HG03432 (cell line): ENCODE results near the gene IQCE.

Experiments
- ATAC-seq: cut with Tn5 transposase; IDR thresholded peaks from one replicate; pipeline ENCODE4 v1.9.1; 2021; ENCODE audit warnings: mild to moderate bottlenecking, moderate library complexity; ENCODE audit not compliant: unreplicated experiment

Gene IQCE, protein sequence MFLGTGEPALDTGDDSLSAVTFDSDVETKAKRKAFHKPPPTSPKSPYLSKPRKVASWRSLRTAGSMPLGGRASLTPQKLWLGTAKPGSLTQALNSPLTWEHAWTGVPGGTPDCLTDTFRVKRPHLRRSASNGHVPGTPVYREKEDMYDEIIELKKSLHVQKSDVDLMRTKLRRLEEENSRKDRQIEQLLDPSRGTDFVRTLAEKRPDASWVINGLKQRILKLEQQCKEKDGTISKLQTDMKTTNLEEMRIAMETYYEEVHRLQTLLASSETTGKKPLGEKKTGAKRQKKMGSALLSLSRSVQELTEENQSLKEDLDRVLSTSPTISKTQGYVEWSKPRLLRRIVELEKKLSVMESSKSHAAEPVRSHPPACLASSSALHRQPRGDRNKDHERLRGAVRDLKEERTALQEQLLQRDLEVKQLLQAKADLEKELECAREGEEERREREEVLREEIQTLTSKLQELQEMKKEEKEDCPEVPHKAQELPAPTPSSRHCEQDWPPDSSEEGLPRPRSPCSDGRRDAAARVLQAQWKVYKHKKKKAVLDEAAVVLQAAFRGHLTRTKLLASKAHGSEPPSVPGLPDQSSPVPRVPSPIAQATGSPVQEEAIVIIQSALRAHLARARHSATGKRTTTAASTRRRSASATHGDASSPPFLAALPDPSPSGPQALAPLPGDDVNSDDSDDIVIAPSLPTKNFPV

GRCh38 chr7:2558629-2559282 lies at the start of gene IQCE:
TSS of gene IQCE (plus strand) at chr7:2558979. CDS start at chr7:2559182, 203 bp downstream.
- ATAC-seq: peak; percentile 56

DNA sequence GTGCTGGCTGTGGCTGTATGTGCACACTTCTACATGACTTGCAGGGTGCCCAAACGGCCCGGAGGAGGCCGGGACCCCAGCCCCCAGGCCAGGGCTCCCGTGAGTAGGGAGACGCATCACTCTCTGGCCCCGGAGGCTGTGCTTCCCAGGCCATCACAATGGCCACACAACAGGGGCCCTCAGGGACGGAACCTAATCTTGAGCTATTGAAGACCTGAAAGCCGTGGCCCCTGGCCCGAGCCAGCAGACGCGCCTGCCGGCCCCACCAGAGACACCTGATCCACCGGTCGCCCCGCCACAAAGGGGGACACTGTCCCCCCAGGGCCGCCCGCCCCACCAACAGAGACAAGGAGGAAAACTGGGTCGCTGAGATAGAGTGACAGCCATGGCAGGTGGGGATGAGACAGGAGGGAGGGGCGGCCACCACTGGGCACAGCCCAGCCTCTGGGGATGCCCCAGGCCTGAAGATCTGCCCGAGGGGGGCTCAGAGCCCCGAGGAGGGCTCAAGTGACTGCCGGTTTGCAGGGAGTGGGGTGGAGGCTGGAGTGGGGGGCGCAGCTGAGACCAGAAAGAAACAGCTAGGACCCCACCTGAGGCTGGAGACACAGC lies 49.4 kb upstream of the IQCE start:
- no peak for ATAC-seq

GRCh38 chr7:2510130-2510776 lies 48.5 kb upstream of the IQCE start:
- ATAC-seq: no peak

GRCh38 chr7:2510909-2511768 lies 47.6 kb upstream of the IQCE start:
- peak; percentile 28 for ATAC-seq

DNA sequence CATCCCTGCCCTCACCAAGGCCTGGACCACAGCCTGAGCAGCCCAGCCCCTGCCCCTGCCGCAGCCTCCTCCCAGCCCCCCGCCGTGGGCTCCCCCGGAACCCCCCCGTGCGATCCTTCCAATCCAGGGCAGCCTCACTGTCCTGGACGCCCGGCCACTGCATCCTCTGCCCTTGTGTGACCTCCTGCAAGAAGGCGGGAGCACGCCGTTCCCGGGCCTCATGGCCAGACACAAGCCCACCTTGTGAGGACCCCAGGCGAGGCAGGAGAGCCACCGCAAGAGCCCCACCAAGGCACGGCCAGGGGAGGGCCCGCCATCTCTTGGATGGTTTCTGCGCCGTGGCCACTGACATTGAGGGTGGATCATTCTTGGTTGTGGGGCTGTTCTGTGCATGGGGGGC lies 47.0 kb upstream of the IQCE start:
- no peak for ATAC-seq

DNA sequence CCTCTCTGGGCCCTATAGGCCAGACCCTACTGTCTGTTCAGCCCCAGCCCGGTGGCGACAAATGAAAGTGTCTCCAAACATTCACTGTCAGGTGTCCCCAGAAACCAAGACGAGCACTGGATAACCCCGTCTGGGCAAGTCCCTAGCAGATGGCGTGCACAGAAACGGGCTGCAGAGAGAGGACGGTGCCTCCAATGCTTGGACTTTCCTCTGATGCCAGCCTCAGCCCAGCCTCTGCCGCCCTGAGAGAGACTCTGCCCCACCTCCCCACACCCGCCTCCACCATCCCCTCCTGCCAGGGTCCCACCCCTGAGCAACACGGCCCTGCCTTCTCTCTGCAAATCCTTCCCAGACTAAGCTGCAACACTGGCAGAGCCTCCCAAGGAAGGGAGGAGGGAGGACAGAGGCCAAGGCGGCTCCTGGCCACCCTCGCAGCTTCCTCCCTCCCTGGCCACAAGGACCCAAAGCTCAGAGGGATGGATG lies 46.6 kb upstream of the IQCE start:
- no peak for ATAC-seq

DNA sequence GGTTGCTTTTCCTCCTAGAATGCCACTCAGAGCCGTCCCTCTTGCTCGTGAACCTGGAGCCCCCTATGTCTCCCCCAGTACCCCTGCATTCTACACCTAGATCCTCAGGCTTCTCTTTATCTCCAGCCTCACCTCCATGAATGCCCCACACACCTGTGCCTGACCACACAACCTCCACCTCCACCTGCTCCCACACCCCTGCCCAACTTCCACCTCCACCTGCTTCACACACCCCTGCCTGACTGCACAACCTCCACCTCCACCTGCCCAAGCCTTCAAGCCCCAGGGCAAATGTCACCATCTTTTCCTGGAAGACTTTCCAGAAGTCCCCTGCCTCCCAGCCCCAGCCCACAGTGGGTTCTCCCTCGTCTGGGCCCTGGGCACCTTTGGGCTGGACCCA lies 46.1 kb upstream of the IQCE start:
- no peak for ATAC-seq

DNA sequence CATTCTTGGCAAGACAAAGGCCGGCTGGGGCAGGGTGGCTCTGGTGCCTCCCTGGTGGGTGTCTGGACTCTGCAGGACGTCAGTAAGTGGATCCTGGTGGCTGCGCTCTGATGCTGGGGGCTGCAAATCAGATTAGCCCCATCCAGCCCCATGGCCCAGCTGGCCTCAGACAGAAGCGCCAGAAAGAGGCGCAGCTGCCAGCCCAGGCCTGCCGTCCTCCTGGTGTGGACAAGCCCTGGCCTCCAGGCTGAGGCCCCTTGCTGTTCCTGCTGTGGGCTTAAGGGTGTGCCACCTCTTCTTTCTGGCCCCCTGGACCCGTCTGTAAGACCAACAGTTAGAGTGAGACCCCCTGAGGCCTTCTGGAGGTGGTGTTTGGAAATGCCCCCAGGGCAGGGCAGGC lies 45.1 kb upstream of the IQCE start:
- no peak for ATAC-seq

DNA sequence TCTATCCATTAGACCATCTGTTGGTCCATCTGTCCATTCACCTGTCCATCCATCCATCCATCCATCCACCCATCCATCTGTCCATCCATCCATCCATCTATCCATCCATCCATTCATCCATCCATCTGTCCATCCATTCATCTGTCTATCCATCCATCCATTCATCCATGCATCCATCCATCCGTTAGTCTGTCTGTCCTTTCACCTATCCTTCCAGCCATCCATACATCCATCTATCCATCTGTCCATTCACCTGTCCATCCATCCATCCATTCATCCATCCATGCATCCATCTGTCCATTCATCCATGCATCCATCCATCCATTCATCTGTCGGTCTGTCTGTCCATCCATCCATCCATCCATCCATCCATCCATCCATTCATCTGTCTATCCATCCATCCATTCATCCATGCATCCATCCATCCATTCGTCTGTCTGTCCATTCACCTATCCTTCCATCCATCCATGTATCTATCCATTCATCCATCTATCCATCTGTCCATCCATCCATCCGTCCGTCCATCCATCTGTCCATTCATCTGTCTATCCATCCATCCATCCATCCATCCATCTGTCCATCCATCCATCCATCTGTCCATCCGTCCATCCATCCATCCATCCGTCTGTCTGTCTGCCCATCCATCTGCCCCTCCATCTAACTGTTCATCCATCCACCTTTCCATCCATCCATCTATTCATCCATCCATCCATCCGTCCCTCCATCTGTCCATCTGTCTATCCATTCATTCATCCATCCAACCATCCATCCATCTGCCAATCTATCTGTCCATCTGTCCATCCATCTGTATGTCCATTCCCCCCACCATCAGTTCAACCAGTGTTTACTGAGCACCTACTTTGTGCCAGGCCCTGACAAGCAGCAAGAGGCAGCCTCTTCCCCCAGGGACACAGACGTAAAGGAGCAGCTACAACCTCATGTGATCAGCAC lies 44.0 kb upstream of the IQCE start:
- ATAC-seq: no peak

DNA sequence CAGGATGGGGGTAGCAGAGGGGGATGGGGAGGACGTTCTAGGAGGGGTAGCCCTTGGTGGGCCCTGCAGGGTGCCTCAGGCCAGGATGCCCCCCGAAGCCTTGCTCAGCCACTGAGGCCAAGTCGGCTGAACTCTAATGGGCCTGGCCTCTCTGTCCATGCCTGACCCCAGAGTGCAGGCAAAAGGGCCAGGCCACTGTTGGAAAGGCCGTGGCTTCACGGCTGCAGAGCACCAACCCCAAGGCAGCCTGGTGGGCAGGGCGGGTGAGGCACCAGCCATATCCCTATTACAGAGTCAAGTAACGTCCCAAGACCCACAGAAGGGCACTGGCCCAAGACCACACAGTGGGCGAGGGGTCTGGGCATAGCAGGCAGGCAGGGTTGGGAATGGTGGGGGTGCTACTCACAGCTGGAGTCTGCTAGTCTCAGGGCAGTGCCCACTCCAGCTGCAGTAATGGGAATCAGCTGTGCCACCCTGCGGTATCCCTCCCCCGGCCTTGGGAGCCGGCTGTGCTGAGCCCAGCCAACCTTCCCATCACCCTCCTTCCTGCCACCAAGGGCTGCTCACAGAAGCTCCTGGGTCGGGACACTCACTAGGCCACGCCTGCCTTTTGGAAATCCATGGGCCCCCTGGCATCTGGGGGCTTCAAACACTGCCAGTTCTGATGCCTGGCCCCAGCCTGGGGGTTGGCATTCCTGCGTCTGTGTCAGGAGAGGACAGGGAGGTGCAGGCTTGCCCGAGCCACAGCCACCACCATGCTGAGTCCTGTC lies 43.2 kb upstream of the IQCE start:
- no peak for ATAC-seq

DNA sequence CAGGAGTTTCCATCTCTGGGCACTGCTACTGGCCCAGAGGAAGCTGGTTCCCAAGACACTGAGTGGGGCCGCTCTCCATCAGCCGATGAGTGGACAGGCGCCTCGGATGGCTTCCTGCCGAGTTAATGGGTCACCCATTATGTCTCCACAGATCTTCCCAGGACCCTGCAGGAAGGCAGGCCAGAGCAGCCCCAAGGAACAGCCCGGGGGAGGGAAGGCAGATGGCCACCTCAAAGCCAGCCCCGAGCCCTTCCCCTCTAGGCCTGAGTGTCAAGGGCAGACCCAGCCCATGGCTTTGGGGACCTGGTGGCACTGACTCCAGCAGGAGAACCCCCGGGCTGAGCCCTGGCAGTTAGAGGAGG lies 42.6 kb upstream of the IQCE start:
- no peak for ATAC-seq

DNA sequence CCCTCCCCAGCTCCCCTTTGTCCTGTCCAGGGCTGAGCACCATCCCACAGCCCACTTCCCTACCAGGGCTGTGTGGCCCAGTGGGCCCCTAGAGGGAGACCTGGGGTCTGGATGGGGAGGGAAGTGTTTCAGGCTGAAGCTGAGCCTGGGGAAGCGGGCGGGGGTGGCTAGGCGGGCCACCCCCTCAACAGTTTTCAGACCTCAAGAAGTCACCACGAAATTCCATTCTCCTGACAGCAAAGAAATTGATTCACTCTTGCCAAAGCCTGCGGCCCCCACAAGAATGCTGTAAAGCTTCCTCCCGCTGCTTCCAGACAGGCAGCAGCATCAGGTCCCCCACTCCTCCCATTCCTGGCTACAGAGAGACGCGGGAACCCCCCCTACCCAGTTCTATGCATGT lies 41.8 kb upstream of the IQCE start:
- no peak for ATAC-seq

- no peak for ATAC-seq
Measured at GRCh38 chr7:2517678-2518507, 40.9 kb upstream of the IQCE start.

- no peak for ATAC-seq
Measured at GRCh38 chr7:2518737-2519118, 40.1 kb upstream of the IQCE start.

DNA sequence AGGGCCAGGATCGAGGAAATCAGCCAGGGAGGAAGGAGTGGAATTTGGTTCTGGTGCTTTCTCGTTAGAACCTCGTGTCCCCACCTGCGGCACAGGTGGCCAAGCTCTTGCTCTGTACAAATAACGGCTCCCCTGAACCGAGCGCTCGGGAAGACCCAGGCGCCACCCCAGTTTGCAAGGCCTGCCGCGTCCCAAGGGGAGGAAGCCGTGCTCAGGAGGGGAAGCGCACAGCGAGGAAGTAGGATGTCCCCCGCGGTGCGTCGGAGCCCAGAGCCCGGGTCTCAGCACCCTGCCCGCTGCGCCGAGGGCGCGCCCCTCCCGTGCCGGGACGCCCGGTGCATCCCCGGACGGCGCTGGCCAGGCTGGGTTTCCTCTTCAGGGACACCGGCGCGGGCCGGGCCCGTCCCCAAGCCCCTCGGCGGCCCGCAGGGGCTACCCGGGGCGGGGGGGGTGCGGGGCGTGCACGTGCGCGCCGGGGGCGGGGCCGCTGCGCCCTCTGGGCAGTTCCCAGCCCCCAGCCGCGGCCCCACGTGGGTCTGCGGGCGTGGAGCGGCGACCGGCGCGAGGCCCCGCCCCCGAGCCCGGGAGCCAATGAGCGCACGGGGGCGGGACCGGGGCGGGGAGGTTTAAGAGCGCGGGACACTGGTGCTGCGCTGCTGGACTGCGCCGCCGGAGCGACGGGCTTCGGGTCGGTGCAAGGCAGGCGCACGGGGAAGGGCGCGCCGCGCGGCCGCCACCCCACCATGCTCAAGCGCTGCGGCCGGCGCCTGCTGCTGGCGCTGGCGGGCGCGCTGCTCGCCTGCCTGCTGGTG lies 39.5 kb upstream of the IQCE start, which contains the start of gene LFNG:
Gene LFNG, plus strand, starts transcription at position 656 of the 812 bp plus-strand sequence. Its CDS starts 88 bp downstream, at position 744.
- peak; percentile 85 for ATAC-seq

DNA sequence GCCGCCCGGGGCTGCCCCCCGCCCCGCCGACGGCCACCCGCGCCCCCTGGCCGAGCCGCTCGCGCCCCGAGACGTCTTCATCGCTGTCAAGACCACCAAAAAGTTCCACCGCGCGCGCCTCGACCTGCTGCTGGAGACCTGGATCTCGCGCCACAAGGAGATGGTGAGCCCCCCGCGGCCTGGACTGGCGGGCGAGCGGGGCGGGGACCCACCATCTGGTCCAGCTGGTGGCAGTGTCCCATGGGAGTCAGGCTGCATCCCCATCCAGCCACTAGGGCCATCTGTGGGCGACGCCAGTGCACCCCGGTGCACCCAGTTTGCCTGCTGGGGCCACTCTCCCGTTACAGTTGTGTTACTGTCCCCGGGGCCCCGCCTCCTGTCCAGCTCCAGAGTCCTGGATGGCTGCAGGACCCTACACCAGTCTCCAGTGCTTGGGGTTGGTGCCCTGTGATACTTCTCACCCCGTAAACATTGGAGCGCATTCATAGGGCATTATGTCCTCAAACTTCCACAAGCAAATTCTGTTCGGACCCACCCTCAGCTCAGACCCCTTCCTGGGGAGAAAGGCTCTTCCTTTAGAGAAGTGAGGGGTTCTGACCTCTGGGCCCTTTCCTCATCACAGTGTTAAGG lies 38.5 kb upstream of the IQCE start:
- no peak for ATAC-seq
